Measurements from ENCODE around the gene PPP1R1B.

The PPP1R1B gene

GRCh38 chr17:39601758-39602532 is 24.8 kb upstream of the PPP1R1B start:
- no peak overlapping the region for H2AK5ac ChIP-seq (ENCODE audit: low read length, severe bottlenecking)
- H4K8ac ChIP-seq (ENCODE audit: low read length) = no peak overlapping the region
- no peak overlapping the region for H2BK5ac ChIP-seq (ENCODE audit: low read depth, low read length, poor library complexity, severe bottlenecking)
- no peak overlapping the region for H3K27ac ChIP-seq (ENCODE audit: low read length, poor library complexity, severe bottlenecking)
- no peak overlapping the region for H2BK12ac ChIP-seq (ENCODE audit: low read length in 2 of 2)
- H3K36me3 ChIP-seq (ENCODE audit: control insufficient read depth in 1 of 2, insufficient read depth in 2 of 2, low read depth in 1 of 2, low read length in 2 of 2) = no peaks in the 10 kb centered on the region
- H3K9me3 ChIP-seq (ENCODE audit: control insufficient read depth, low read length) = no peaks in the 10 kb centered on the region
- H2BK120ac ChIP-seq (ENCODE audit: low read depth, low read length) = no peak overlapping the region
- no peak overlapping the region for H3K18ac ChIP-seq (ENCODE audit: low read depth in 1 of 2, low read length in 2 of 2)
- DNase-seq = no peak
- H4K91ac ChIP-seq (ENCODE audit: low read length) = no peak overlapping the region
- H2BK15ac ChIP-seq (ENCODE audit: low read depth, poor library complexity, severe bottlenecking) = no peak overlapping the region
- H3K4me3 ChIP-seq (ENCODE audit: insufficient read depth in 1 of 2, low read depth in 1 of 2, low read length in 2 of 2) = no peak overlapping the region
- H3K14ac ChIP-seq (ENCODE audit: low read length in 2 of 2) = no peak overlapping the region
- H3K9ac ChIP-seq (ENCODE audit: low read length) = no peak overlapping the region
- H3K4me1 ChIP-seq (ENCODE audit: control insufficient read depth, insufficient read depth, low read depth, low read length) = peaks cover 23% of the 10 kb centered on the region
- no peaks in the 10 kb centered on the region for H3K79me1 ChIP-seq (replicated peaks; ENCODE audit: low read length, poor library complexity, severe bottlenecking)
- 10% methylated on average over 9 of the region's 12 CpGs for WGBS
- H3K4ac ChIP-seq (ENCODE audit: low read depth in 1 of 2, low read length in 2 of 2) = no peak overlapping the region
- no peak overlapping the region for H3K4me2 ChIP-seq (ENCODE audit: low read length, poor library complexity, severe bottlenecking)
- H3K27me3 ChIP-seq (ENCODE audit: control insufficient read depth in 1 of 2, insufficient read depth in 1 of 2, low read length in 2 of 2) = peaks cover 92 to 98% of the 10 kb centered on the region in 2 experiments
- H2AFZ ChIP-seq (ENCODE audit: low read depth, low read length) = no peak overlapping the region
- H3K23ac ChIP-seq (ENCODE audit: low read length in 2 of 2) = no peak overlapping the region

DNA sequence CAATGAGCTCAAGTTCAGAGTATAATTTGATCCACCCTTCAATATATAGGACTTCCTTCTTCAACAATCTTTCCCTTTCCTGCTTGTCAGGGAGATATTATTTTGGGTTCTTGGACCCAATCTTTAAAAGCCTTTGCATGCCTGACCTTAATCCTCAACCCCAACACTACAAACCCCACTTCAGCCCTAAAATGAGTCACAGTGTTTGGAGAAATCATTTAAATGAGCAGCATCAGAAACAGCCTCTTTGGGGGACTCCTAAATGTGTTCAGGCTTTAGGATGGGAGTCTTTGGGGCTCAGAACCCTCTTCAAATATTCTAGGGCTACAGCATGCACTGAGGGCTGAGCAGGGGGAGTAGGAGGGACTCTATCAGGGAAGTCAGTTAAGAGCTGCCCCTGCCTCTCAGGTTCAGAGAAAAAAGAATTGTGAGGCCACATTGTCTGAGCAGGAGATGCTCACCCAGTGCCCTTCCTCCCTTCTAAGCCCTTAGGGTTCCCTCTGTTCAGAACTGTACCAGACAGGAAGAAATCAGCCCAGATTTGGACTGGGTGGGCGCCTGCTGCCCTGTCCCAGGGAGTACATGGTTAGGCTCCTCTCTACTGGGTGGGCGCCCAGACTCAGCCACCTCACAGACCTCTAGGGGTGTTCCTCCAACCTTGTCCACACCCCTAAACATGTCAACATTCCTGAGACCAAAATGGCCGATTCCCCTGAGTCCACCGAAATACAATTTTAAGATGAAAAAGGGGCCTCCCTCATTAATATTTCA is 24.0 kb upstream of the PPP1R1B start:
- H2AFZ ChIP-seq (ENCODE audit: low read depth, low read length) = no peak overlapping the region
- H3K4me3 ChIP-seq (ENCODE audit: insufficient read depth in 1 of 2, low read depth in 1 of 2, low read length in 2 of 2) = no peak overlapping the region
- H3K4me1 ChIP-seq (ENCODE audit: control insufficient read depth, insufficient read depth, low read depth, low read length) = peaks cover 24% of the 10 kb centered on the region
- no peaks in the 10 kb centered on the region for H3K36me3 ChIP-seq (ENCODE audit: control insufficient read depth in 1 of 2, insufficient read depth in 2 of 2, low read depth in 1 of 2, low read length in 2 of 2)
- no peak overlapping the region for H4K8ac ChIP-seq (ENCODE audit: low read length)
- no peak overlapping the region for H3K4ac ChIP-seq (ENCODE audit: low read depth in 1 of 2, low read length in 2 of 2)
- H3K79me1 ChIP-seq (replicated peaks; ENCODE audit: low read length, poor library complexity, severe bottlenecking) = no peaks in the 10 kb centered on the region
- no peak overlapping the region for H3K27ac ChIP-seq (ENCODE audit: low read length, poor library complexity, severe bottlenecking)
- 22% methylated on average over 4 of the region's 4 CpGs for WGBS
- no peak overlapping the region for H3K18ac ChIP-seq (ENCODE audit: low read depth in 1 of 2, low read length in 2 of 2)
- no peak overlapping the region for H2BK12ac ChIP-seq (ENCODE audit: low read length in 2 of 2)
- no peak overlapping the region for H3K14ac ChIP-seq (ENCODE audit: low read length in 2 of 2)
- no peak overlapping the region for H4K91ac ChIP-seq (ENCODE audit: low read length)
- no peak overlapping the region for H3K4me2 ChIP-seq (ENCODE audit: low read length, poor library complexity, severe bottlenecking)
- H3K23ac ChIP-seq (ENCODE audit: low read length in 2 of 2) = no peak overlapping the region
- no peak overlapping the region for H2BK120ac ChIP-seq (ENCODE audit: low read depth, low read length)
- H2BK5ac ChIP-seq (ENCODE audit: low read depth, low read length, poor library complexity, severe bottlenecking) = no peak overlapping the region
- no peak overlapping the region for H2AK5ac ChIP-seq (ENCODE audit: low read length, severe bottlenecking)
- H3K9me3 ChIP-seq (ENCODE audit: control insufficient read depth, low read length) = no peaks in the 10 kb centered on the region
- no peak overlapping the region for H2BK15ac ChIP-seq (ENCODE audit: low read depth, poor library complexity, severe bottlenecking)
- peaks cover 92 to 97% of the 10 kb centered on the region in 2 experiments for H3K27me3 ChIP-seq (ENCODE audit: control insufficient read depth in 1 of 2, insufficient read depth in 1 of 2, low read length in 2 of 2)
- H3K9ac ChIP-seq (ENCODE audit: low read length) = no peak overlapping the region
- DNase-seq = no peak

DNA sequence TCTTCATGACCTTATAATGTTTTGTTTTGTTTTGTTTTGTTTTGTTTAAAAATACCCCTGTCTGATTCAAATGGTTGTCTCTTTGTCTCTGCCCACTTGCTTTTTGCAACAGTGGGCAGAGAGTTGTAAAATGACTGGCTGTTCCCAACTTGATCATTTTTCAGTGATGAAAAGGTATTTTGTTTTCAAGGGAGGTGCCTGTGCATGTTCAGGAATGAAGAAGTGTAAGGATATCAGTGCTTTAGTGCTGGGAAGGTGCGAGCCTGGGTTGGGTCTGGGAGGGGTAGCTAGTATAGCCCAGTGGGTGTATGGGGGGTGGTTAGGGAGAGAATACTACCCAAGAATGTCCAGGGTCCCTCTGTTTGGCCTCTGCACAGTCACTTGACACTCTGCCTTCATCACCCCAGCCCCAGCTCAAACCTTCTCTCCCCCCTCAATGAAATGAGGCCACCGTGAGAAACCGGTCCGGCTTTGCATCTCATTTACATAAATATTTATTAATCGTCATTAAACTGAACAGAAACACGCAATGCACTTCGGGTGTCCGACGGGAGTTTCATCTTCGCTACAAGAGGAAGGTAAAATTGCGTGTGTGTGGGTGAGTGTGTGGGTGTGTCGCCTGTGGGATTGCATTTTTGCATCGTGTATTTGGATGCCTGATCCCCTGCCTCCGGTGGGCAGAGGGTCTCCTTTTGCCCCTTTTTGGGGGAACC is 23.3 kb upstream of the PPP1R1B start:
- Histone ChIP-seq H3K27me3 (ENCODE audit: control insufficient read depth in 1 of 2, insufficient read depth in 1 of 2, low read length in 2 of 2) (peaks cover 92 to 97% of the 10 kb centered on the region in 2 experiments), H3K4me1 (ENCODE audit: control insufficient read depth, insufficient read depth, low read depth, low read length) (peaks cover 24% of the 10 kb centered on the region), H3K18ac (ENCODE audit: low read depth in 1 of 2, low read length in 2 of 2) (no peak overlapping the region), H3K9ac (ENCODE audit: low read length) (no peak overlapping the region), H4K91ac (ENCODE audit: low read length) (no peak overlapping the region), H3K23ac (ENCODE audit: low read length in 2 of 2) (no peak overlapping the region), H2BK5ac (ENCODE audit: low read depth, low read length, poor library complexity, severe bottlenecking) (no peak overlapping the region), H3K4me3 (ENCODE audit: insufficient read depth in 1 of 2, low read depth in 1 of 2, low read length in 2 of 2) (no peak overlapping the region), H2BK120ac (ENCODE audit: low read depth, low read length) (no peak overlapping the region), H2BK12ac (ENCODE audit: low read length in 2 of 2) (no peak overlapping the region), H3K79me1 (replicated peaks; ENCODE audit: low read length, poor library complexity, severe bottlenecking) (no peaks in the 10 kb centered on the region), H2BK15ac (ENCODE audit: low read depth, poor library complexity, severe bottlenecking) (no peak overlapping the region), H3K4me2 (ENCODE audit: low read length, poor library complexity, severe bottlenecking) (no peak overlapping the region), H3K4ac (ENCODE audit: low read depth in 1 of 2, low read length in 2 of 2) (no peak overlapping the region), H4K8ac (ENCODE audit: low read length) (no peak overlapping the region), H3K36me3 (ENCODE audit: control insufficient read depth in 1 of 2, insufficient read depth in 2 of 2, low read depth in 1 of 2, low read length in 2 of 2) (no peaks in the 10 kb centered on the region), H3K9me3 (ENCODE audit: control insufficient read depth, low read length) (no peaks in the 10 kb centered on the region), H3K14ac (ENCODE audit: low read length in 2 of 2) (no peak overlapping the region), H2AK5ac (ENCODE audit: low read length, severe bottlenecking) (no peak overlapping the region), H3K27ac (ENCODE audit: low read length, poor library complexity, severe bottlenecking) (no peak overlapping the region), H2AFZ (ENCODE audit: low read depth, low read length) (no peak overlapping the region)
- WGBS = 9% methylated on average over 9 of the region's 14 CpGs
- DNase-seq = no peak
